Measurements from ENCODE around the gene PPP1CA. TPM values are rescaled to one million over a fixed set of nuclear protein-coding genes. Genes with fewer than 3 reads are reported as not detected.
"Not testable (repeated sequence)": the region's sequence is repeated elsewhere in the genome, so short reads cannot be mapped to it uniquely, and the experiment has no call there.

Gene PPP1CA
- total RNA-seq, 4 donors from 2014 or later: 164 to 216 (median 191) TPM

DNA sequence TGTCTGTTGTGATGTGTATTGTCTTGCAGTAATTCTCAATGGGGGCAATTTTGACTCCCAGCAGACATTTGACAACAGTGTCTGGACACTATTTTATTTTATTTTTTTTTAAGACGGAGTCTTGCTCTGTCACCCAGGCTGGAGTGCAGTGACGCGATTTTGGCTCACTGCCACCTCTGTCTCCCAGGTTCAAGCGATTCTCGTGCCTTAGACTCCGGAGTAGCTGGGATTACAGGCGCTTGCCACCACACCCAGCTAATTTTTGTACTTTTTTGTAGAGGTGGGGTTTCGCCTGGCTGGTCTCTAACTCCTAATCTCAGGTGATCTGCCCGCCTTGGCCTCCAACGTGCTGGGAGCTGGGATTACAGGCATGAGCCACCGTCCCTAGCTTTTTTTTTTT, 28.1 kb upstream of the PPP1CA start:
- Histone ChIP-seq H3K4me1 (peaks cover 7 to 20% of the 10 kb centered on the region in 2 donors), H3K27ac (no peak overlapping the region), H3K36me3 (peaks cover 25 to 30% of the 10 kb centered on the region in 2 donors), H3K27me3 (no peaks in the 10 kb centered on the region), H3K4me3 (replicated peaks in 1 of 3) (no peak overlapping the region), H3K9me3 (no peaks in the 10 kb centered on the region)
- WGBS, 2 donors: 79 to 82% methylated on average over 11 of the region's 11 CpGs
- intact Hi-C loops (cut with DNase I): no loop called here
- DNase-seq: no peak
- TF ChIP-seq, protein P1, sequence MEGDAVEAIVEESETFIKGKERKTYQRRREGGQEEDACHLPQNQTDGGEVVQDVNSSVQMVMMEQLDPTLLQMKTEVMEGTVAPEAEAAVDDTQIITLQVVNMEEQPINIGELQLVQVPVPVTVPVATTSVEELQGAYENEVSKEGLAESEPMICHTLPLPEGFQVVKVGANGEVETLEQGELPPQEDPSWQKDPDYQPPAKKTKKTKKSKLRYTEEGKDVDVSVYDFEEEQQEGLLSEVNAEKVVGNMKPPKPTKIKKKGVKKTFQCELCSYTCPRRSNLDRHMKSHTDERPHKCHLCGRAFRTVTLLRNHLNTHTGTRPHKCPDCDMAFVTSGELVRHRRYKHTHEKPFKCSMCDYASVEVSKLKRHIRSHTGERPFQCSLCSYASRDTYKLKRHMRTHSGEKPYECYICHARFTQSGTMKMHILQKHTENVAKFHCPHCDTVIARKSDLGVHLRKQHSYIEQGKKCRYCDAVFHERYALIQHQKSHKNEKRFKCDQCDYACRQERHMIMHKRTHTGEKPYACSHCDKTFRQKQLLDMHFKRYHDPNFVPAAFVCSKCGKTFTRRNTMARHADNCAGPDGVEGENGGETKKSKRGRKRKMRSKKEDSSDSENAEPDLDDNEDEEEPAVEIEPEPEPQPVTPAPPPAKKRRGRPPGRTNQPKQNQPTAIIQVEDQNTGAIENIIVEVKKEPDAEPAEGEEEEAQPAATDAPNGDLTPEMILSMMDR (IDR thresholded peaks at IDR 0.05): no peak
- TF ChIP-seq POLR2A (IDR thresholded peaks at IDR 0.05): no peak

DNA sequence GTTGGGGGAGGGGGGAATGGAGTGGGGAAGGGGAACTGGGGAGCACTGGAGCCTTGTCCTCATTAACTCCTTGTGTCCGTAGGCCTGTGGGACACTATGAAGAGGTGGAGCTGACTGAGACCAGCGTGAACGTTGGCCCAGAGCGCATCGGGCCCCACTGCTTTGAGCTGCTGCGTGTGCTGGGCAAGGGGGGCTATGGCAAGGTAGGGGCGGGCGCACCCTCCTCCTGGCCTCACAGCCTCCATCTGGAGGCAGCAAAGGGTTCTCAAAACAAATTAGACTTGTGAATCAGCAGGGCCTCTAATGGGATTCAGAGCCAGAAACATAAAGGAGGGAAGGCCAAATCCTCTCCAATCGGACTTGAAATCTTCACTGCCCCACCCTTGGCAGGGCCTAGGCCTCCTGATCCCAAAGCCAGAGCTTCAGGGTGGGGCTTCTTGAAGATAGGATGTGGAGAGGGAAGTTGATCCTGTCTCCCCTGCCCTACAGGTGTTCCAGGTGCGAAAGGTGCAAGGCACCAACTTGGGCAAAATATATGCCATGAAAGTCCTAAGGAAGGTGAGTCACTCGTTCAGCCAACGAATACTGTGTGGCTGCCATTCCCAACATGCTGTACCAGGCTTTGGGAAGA, 27.5 kb upstream of the PPP1CA start:
- Histone ChIP-seq H3K27me3 (no peaks in the 10 kb centered on the region), H3K36me3 (peaks cover 19 to 24% of the 10 kb centered on the region in 2 donors), H3K27ac (peak overlapping the region in 2 of 3 donors; percentile 82 to 90), H3K4me1 (peaks cover 7 to 20% of the 10 kb centered on the region in 2 donors), H3K9me3 (no peaks in the 10 kb centered on the region), H3K4me3 (replicated peaks in 1 of 3) (peak overlapping the region; percentile 24 to 95 (median 73))
- WGBS, 2 donors: 43 to 62% methylated on average over 9 to 12 of the region's 12 CpGs
- TF ChIP-seq, protein P1 (IDR thresholded peaks at IDR 0.05): no peak
- no peak for TF ChIP-seq POLR2A (IDR thresholded peaks at IDR 0.05)
- intact Hi-C loops (cut with DNase I): no loop called here
- no peak for DNase-seq

DNA sequence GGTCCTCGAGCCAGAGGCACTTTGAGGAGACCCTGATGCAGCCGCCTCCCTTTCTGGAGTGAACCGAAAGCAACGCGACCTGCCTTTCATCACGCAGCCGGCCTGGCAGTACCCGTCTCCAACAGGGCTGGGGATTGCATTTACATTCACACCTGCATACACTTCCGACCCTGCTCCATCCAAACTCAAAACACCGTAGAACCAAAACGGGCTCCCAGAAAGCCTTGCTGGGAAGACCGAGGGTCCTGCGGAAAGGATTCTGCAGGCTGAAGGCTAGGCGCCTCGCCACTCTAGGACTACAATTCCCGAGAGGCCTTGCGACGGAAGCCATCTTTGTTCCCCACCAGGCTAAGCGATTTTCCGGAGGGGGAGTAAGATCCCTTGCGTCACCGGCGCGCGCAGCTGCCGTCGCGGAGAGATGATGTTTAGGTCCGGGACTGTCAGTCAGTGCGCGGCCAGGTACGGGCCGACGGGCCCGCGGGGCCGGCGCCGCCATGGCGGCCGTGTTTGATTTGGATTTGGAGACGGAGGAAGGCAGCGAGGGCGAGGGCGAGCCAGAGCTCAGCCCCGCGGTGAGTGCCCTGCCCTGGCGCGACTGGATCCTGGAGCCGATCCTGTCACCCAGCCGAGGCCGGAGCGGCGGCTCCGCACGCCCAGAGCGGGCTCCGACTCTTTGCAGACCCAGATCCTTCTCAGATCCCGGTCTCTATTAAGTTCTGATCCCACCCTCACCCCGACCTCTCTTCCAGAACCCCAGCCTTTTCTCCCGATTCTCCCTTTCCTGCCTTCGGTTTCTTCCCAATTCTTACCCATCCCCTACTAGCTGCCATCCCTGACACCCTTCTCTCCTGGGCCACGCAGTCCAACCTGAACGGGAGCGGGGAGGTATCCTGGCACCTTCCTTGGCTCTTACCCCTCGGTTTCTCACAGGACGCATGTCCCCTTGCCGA, 26.7 kb upstream of the PPP1CA start, which contains the start of gene RPS6KB2:
TSS of gene RPS6KB2 (plus strand) at position 443 of the 950 bp plus-strand sequence. CDS start at position 495, 52 bp downstream.
- H3K27ac ChIP-seq: peak within 1 kb of the TSS; percentile 72 to 90 (median 82)
- H3K9me3 ChIP-seq: no peaks in the 10 kb centered on the region
- TF ChIP-seq, protein P1 (IDR thresholded peaks at IDR 0.05): peak in 1 of 6 experiments; percentile 30
- TF ChIP-seq POLR2A (IDR thresholded peaks at IDR 0.05): peak; percentile 54 to 93
- no peaks in the 10 kb centered on the region for H3K27me3 ChIP-seq
- peaks cover 7 to 20% of the 10 kb centered on the region in 2 donors for H3K4me1 ChIP-seq
- intact Hi-C loops (cut with DNase I): no loop called here
- H3K4me3 ChIP-seq (replicated peaks in 1 of 3): peak within 1 kb of the TSS; percentile 24 to 95 (median 73)
- WGBS, 2 donors: 0% methylated on average over 37 to 45 of the region's 68 CpGs
- peaks cover 11 to 18% of the 10 kb centered on the region in 2 donors for H3K36me3 ChIP-seq
- DNase-seq: peak; percentile 99

DNA sequence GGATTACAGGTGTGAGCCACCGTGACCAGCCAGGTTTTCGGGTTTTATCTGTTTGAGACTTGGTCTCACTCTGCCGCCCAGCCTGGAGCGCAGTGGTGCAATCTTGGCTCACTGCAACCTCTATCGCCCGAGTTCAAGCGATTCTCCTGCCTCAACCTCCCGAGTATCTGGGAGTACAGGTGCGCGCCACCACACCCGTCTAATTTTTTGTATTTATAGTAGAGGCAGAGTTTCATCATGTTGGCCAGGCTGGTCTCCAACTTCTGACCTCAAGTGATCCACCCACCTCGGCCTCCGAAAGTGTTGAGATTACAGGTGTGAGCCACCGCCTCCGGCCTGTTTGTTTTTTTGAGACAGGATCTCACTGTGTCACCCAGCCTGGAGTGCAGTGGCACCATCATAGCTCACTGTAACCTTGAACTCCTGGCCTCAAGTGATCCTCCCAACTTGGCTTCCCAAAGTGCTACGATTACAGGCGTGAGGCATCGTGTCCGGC, 25.8 kb upstream of the PPP1CA start:
- 75 to 79% methylated on average over 19 of the region's 19 CpGs for WGBS, 2 donors
- H3K27me3 ChIP-seq; intact Hi-C loops (cut with DNase I); H3K9me3 ChIP-seq; H3K36me3 ChIP-seq; DNase-seq: not testable (repeated sequence)
- Histone ChIP-seq H3K27ac (peak overlapping the region; percentile 31 to 90 (median 82)), H3K4me3 (replicated peaks in 1 of 3) (peak overlapping the region in 2 of 3 donors; percentile 24 to 73), H3K4me1 (peaks cover 7 to 20% of the 10 kb centered on the region in 2 donors)

DNA sequence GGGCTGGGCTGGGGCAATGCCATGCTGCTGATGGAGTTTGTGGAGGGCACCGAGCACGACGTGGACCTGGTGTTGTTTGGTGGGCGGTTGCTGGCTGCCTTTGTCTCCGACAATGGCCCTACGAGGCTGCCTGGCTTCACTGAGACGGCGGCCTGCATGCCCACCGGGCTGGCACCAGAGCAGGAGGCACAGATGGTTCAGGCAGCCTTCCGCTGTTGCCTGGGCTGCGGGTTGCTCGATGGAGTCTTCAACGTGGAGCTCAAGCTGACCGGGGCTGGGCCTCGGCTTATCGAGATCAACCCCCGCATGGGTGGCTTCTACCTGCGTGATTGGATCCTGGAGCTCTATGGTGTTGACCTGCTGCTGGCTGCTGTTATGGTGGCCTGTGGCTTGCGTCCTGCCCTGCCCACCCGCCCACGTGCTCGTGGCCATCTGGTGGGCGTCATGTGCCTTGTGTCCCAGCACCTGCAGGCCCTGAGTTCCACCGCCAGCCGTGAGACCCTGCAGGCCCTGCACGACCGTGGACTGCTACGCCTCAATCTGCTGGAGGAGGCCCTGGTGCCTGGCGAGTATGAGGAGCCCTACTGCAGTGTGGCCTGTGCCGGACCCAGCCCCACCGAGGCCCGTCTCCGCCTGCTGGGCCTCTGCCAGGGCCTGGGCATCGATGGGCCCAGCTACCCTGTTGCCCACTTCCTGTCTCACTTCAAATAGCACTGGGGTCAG, 22.4 kb upstream of the PPP1CA start:
- no peak for DNase-seq
- H3K36me3 ChIP-seq: no peaks in the 10 kb centered on the region
- TF ChIP-seq POLR2A (IDR thresholded peaks at IDR 0.05): no peak
- TF ChIP-seq, protein P1 (IDR thresholded peaks at IDR 0.05): no peak
- no peaks in the 10 kb centered on the region for H3K9me3 ChIP-seq
- peaks cover 9 to 27% of the 10 kb centered on the region in 2 donors for H3K4me1 ChIP-seq
- intact Hi-C loops (cut with DNase I): loop anchor here (5.0 kb wide), 1 partner anchor 43 kb away; the partner anchor contains the start of gene TMEM134
- H3K27ac ChIP-seq: no peak overlapping the region
- 90 to 93% methylated on average over 12 to 16 of the region's 34 CpGs for WGBS, 2 donors
- H3K4me3 ChIP-seq (replicated peaks in 1 of 3): no peak overlapping the region
- H3K27me3 ChIP-seq: no peaks in the 10 kb centered on the region

Data from thyroid gland (tissue), 4 donors.